HPDE6-E6E7 (cell line): Measurements from ENCODE around the gene RESF1.

Source experiments
- DNase-seq: peaks from one replicate; pipeline ENCODE4 v3.0.0; 2011; ENCODE audit warnings: missing footprints; ENCODE audit errors: extremely low spot score

RESF1 gene

GRCh38 chr12:31961137-31961536 lies 1.9 kb downstream of the RESF1 start:
- DNase-seq, result no peak

- no peak for DNase-seq
Measured at GRCh38 chr12:31962076-31962475, 2.9 kb downstream of the RESF1 start.

- no peak for DNase-seq
Measured at GRCh38 chr12:31964280-31964679, 5.1 kb downstream of the RESF1 start.

- no peak for DNase-seq
Measured at GRCh38 chr12:31965090-31965489, 5.9 kb downstream of the RESF1 start.

GRCh38 chr12:31966558-31967205 lies 7.5 kb downstream of the RESF1 start:
- DNase-seq, result no peak

GRCh38 chr12:31967539-31967938 lies 8.3 kb downstream of the RESF1 start:
- no peak for DNase-seq

- no peak for DNase-seq
Measured at GRCh38 chr12:31970199-31970598, 11.0 kb downstream of the RESF1 start.

- DNase-seq, result no peak
Measured at GRCh38 chr12:31973818-31974217, 14.6 kb downstream of the RESF1 start.

GRCh38 chr12:31974673-31975072 lies 15.5 kb downstream of the RESF1 start:
- DNase-seq, result no peak

GRCh38 chr12:31984806-31985591 lies 25.8 kb downstream of the RESF1 start:
- DNase-seq, result no peak

GRCh38 chr12:31985832-31986231 lies 26.6 kb downstream of the RESF1 start:
- no peak for DNase-seq

GRCh38 chr12:31989571-31990362 lies 30.6 kb downstream of the RESF1 start:
- DNase-seq, result peak; percentile 66

GRCh38 chr12:31991146-31991545 lies 31.9 kb downstream of the RESF1 start:
- no peak for DNase-seq

GRCh38 chr12:31991815-31992214 lies 32.6 kb downstream of the RESF1 start:
- no peak for DNase-seq

- DNase-seq, result no peak
Measured at GRCh38 chr12:31999692-32000091, 40.5 kb downstream of the RESF1 start.

- DNase-seq, result no peak
Measured at GRCh38 chr12:32000373-32001005, 41.3 kb downstream of the RESF1 start.

- DNase-seq, result no peak
Measured at GRCh38 chr12:32002848-32003493, 43.8 kb downstream of the RESF1 start.

GRCh38 chr12:32003654-32004053 lies 44.4 kb downstream of the RESF1 start:
- DNase-seq, result no peak

GRCh38 chr12:32005496-32006125 lies 46.4 kb downstream of the RESF1 start:
- DNase-seq, result no peak
